ENCODE measurements around the gene RSAD2. TPM values are rescaled to one million over a fixed set of nuclear protein-coding genes. Genes with fewer than 3 reads are reported as not detected.

The RSAD2 gene
- total and polyA plus RNA-seq, 2 donors (not counting 1 experiment from before 2014, with no cell fraction given), result 0.17 to 1.7 TPM

DNA sequence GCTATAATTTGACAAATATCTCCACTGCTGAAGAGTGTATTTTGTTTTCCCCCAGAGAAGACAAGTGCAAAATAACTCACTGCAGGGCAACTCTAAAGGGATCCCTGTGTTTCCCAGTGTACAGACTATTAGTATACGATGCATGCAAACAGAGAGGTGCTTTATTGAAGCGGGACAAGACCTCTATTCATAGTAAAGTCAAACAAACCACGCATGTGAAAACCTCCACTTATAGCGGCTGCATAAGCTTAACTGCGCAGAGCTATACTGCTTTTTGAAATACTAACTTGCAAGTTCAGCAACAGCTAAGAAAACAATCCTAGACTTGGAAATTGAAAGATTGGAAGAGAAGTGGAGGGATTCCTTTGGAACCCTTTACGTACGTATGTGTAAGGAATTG is 55.3 kb downstream of the RSAD2 start:
- no peaks in the 10 kb centered on the region for H3K36me3 ChIP-seq (ENCODE audit: control insufficient read depth, insufficient read depth, low read length)
- no peak overlapping the region for H3K9ac ChIP-seq (ENCODE audit: insufficient read depth, low read length)
- H3K4me1 ChIP-seq (ENCODE audit: control insufficient read depth, extremely low read depth, insufficient read depth, low read length), result no peaks in the 10 kb centered on the region
- no peak for DNase-seq (ENCODE audit: low read depth in 2 of 2)
- no peak overlapping the region for H3K4me2 ChIP-seq (ENCODE audit: extremely low read depth, insufficient read depth, low read length)
- H2AFZ ChIP-seq (ENCODE audit: low read length), result no peak overlapping the region
- no peaks in the 10 kb centered on the region for H3K79me2 ChIP-seq (ENCODE audit: control insufficient read depth, insufficient read depth, low read length)
- H3K27me3 ChIP-seq (ENCODE audit: control insufficient read depth, insufficient read depth, low read length), result no peaks in the 10 kb centered on the region
- no peak overlapping the region for H3K27ac ChIP-seq (ENCODE audit: insufficient read depth, low read length)
- no peak overlapping the region for H3K4me3 ChIP-seq (replicated peaks in 1 of 4; ENCODE audit: control extremely low read depth in 1 of 4, insufficient read depth in 1 of 4, low read depth in 3 of 4, low read length in 4 of 4)
- H3K9me3 ChIP-seq (ENCODE audit: control insufficient read depth, insufficient read depth, low read depth, low read length), result no peaks in the 10 kb centered on the region
- H4K20me1 ChIP-seq (ENCODE audit: control insufficient read depth, extremely low read depth, insufficient read depth, low read length), result no peaks in the 10 kb centered on the region
- TF ChIP-seq EZH2 (IDR thresholded peaks at IDR 0.05; ENCODE audit: low read length, missing control alignments) (no peak), CTCF (conservative IDR thresholded peaks at IDR 0.05 in 1 of 2, IDR thresholded peaks at IDR 0.05 in 1 of 2; ENCODE audit: low read depth in 1 of 2, low read length in 2 of 2) (no peak)

DNA sequence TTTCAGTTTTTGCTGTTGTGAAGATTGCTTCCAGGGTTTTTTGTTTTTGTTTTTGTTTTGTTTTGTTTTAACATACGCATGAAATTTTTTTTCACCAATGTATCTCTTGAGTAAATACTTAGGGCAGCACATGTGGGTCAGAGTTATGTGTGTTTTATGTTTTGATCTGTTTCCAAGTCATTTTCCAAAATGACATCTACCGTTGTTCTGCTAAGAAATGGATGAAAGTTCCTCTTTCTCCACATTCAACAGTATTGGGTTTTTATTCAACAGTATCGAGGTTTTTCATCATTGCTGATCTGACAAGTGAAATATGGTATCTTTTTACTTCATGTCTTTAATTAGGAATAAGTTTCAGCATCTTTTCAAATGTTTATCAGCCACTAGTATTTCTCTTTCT is 56.3 kb downstream of the RSAD2 start:
- no peaks in the 10 kb centered on the region for H4K20me1 ChIP-seq (ENCODE audit: control insufficient read depth, extremely low read depth, insufficient read depth, low read length)
- H3K27ac ChIP-seq (ENCODE audit: insufficient read depth, low read length), result no peak overlapping the region
- no peak overlapping the region for H3K4me2 ChIP-seq (ENCODE audit: extremely low read depth, insufficient read depth, low read length)
- no peaks in the 10 kb centered on the region for H3K27me3 ChIP-seq (ENCODE audit: control insufficient read depth, insufficient read depth, low read length)
- H3K36me3 ChIP-seq (ENCODE audit: control insufficient read depth, insufficient read depth, low read length), result no peaks in the 10 kb centered on the region
- no peak overlapping the region for H3K9ac ChIP-seq (ENCODE audit: insufficient read depth, low read length)
- H3K4me3 ChIP-seq (replicated peaks in 1 of 4; ENCODE audit: control extremely low read depth in 1 of 4, insufficient read depth in 1 of 4, low read depth in 3 of 4, low read length in 4 of 4), result no peak overlapping the region
- DNase-seq (ENCODE audit: low read depth in 2 of 2), result no peak
- H2AFZ ChIP-seq (ENCODE audit: low read length), result no peak overlapping the region
- H3K79me2 ChIP-seq (ENCODE audit: control insufficient read depth, insufficient read depth, low read length), result no peaks in the 10 kb centered on the region
- no peaks in the 10 kb centered on the region for H3K9me3 ChIP-seq (ENCODE audit: control insufficient read depth, insufficient read depth, low read depth, low read length)
- TF ChIP-seq CTCF (conservative IDR thresholded peaks at IDR 0.05 in 1 of 2, IDR thresholded peaks at IDR 0.05 in 1 of 2; ENCODE audit: low read depth in 1 of 2, low read length in 2 of 2) (no peak), EZH2 (IDR thresholded peaks at IDR 0.05; ENCODE audit: low read length, missing control alignments) (no peak)
- no peaks in the 10 kb centered on the region for H3K4me1 ChIP-seq (ENCODE audit: control insufficient read depth, extremely low read depth, insufficient read depth, low read length)

DNA sequence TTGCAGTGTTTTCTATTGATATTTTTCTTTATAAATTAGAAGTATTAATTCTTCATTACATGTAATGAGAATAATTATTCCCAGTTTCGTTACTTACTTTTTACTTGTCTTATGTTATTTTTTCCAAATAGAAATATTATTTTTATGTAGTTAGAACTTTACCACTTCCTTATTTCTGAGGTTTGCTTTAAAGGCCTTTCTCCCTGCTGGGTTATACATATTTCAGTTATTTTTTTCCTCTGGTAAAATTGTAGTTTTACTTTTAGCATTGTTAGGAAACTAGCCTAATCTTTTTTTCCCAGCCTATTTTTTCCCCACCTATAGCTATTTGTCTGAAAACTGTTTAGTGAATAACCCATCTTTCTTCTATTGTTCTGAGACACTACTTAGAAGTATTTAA is 56.8 kb downstream of the RSAD2 start:
- Histone ChIP-seq H3K9ac (ENCODE audit: insufficient read depth, low read length) (no peak overlapping the region), H3K4me2 (ENCODE audit: extremely low read depth, insufficient read depth, low read length) (no peak overlapping the region), H3K27ac (ENCODE audit: insufficient read depth, low read length) (no peak overlapping the region), H4K20me1 (ENCODE audit: control insufficient read depth, extremely low read depth, insufficient read depth, low read length) (no peaks in the 10 kb centered on the region), H3K4me3 (replicated peaks in 1 of 4; ENCODE audit: control extremely low read depth in 1 of 4, insufficient read depth in 1 of 4, low read depth in 3 of 4, low read length in 4 of 4) (no peak overlapping the region), H3K9me3 (ENCODE audit: control insufficient read depth, insufficient read depth, low read depth, low read length) (no peaks in the 10 kb centered on the region), H3K4me1 (ENCODE audit: control insufficient read depth, extremely low read depth, insufficient read depth, low read length) (no peaks in the 10 kb centered on the region), H2AFZ (ENCODE audit: low read length) (no peak overlapping the region), H3K79me2 (ENCODE audit: control insufficient read depth, insufficient read depth, low read length) (no peaks in the 10 kb centered on the region), H3K36me3 (ENCODE audit: control insufficient read depth, insufficient read depth, low read length) (no peaks in the 10 kb centered on the region), H3K27me3 (ENCODE audit: control insufficient read depth, insufficient read depth, low read length) (no peaks in the 10 kb centered on the region)
- no peak for TF ChIP-seq CTCF (conservative IDR thresholded peaks at IDR 0.05 in 1 of 2, IDR thresholded peaks at IDR 0.05 in 1 of 2; ENCODE audit: low read depth in 1 of 2, low read length in 2 of 2)
- TF ChIP-seq EZH2 (IDR thresholded peaks at IDR 0.05; ENCODE audit: low read length, missing control alignments), result no peak
- DNase-seq (ENCODE audit: low read depth in 2 of 2), result no peak
